SH-SY5Y (cell line): ENCODE data around the gene DGAT2.

Experiments used
- GATA2 ChIP-seq: IDR thresholded peaks from 2 replicates; pipeline ENCODE4 v1.6.1; 2011; ENCODE audit warnings: mild to moderate bottlenecking, low read depth, low read length
- GATA3 ChIP-seq: IDR thresholded peaks from 2 replicates; pipeline ENCODE4 v1.6.1; 2011; ENCODE audit warnings: low read depth, mild to moderate bottlenecking, low read length, moderate library complexity

Gene DGAT2

DNA sequence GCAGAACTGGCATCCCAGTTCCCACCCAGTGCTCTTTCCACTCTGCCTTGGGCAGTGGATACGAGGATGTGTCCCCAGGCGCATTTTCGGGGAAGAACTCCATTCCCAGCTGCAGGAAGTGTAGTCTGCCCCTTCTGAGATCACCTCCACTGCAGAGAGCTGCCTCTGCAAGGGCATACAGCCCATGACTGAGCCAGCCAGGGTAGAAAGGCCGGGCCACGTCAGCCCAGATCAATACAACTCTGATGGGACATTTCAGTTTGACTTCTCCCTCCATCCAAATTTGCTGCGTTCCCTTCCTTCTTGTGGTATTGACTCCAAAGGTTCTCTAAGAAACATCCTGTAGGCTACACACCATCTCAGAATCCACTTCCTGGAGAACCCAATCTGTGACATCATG lies 31.3 kb upstream of the DGAT2 start:
- no peak for TF ChIP-seq GATA3
- TF ChIP-seq GATA2 = no peak

- TF ChIP-seq GATA2 (no peak), GATA3 (no peak)
Observed at GRCh38 chr11:75740681-75741080, 27.9 kb upstream of the DGAT2 start.

DNA sequence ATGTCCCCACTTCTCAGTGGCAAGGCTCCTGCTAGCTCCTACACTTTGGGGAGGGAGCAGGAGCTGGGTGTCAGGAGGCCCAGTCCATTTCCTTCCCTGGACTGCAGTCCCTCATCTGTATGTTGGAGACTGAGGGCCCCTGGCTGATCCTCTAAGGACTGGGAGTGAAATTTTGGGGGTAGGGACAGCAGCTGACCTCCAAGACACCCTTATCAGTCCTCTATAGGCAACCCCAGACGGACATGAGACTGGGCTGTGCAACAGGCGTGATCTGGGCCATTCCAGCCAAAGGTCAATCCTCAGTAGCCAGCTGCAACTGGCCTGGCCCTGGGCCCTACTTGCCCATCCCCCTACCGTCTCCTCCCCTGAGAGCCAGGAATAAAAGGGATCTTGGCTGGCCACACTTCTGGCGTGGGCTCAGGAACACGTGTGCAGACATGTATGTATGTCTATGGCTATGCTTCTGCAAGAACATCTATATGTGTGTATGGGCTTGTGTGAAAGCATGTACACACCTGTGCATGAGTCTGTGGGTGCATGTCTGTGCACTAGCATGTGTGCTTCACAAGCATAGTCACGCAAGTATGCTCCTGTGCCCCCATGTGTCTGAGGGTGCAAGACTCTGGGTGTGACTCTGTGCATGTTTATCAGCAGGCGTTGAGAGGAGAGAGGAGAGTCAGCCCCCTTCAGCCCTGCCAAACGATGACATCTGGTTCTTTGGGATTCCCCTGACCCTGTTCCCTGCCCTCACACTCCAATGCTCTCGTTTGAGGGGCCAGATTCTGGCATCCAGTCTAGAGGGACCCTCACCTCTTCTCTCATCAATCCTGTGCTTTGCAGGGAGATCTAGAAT lies 24.6 kb upstream of the DGAT2 start:
- TF ChIP-seq GATA3 (no peak), GATA2 (no peak)

DNA sequence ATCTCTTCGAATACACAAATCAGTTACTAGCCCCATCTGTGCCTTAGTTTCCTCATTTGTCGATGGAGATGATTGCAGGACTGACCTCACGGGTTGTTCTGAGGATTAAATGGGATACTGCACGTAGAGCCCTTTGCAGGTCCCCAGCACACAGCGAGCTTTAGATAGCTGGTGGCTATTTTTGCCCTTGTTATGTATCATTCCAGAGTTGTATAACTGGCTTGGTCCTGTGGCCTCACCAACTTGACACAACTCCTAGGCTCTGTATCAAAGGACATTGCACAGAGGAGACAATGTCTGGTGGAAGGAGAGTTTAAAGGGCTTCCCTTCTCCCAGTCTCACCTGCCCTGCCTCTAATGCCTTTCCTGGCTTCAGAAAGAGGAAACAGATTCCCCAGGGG lies 22.8 kb upstream of the DGAT2 start:
- TF ChIP-seq GATA2 (no peak), GATA3 (no peak)

GRCh38 chr11:75757651-75758050 lies 10.9 kb upstream of the DGAT2 start:
- TF ChIP-seq GATA2 (no peak), GATA3 (no peak)

- TF ChIP-seq GATA3 = no peak
- no peak for TF ChIP-seq GATA2
Observed at GRCh38 chr11:75759832-75760231, 8.7 kb upstream of the DGAT2 start.

GRCh38 chr11:75760243-75760642 lies 8.3 kb upstream of the DGAT2 start:
- TF ChIP-seq GATA2 = no peak
- TF ChIP-seq GATA3 = no peak

GRCh38 chr11:75760710-75761493 lies 7.7 kb upstream of the DGAT2 start:
- TF ChIP-seq GATA2 (no peak), GATA3 (no peak)

DNA sequence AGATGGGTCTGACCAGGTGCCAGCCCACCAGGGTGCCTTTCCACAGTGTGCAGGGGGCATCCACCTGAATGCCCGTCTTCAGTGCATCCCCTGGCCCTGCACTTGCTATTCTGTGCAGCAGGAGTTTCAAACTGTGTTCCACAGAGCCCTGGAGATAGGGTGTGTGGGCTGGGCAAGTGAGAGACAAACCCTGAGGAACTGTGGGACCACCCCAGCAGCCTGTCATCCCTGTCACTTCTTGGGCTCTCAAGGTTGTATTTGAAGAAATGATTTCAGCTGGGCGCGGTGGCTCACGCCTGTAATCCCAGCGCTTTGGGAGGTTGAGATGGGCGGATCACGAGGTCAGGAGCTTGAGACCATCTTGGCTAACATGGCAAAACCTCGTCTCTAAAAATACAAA lies 6.4 kb upstream of the DGAT2 start:
- TF ChIP-seq GATA2 (no peak), GATA3 (no peak)

DNA sequence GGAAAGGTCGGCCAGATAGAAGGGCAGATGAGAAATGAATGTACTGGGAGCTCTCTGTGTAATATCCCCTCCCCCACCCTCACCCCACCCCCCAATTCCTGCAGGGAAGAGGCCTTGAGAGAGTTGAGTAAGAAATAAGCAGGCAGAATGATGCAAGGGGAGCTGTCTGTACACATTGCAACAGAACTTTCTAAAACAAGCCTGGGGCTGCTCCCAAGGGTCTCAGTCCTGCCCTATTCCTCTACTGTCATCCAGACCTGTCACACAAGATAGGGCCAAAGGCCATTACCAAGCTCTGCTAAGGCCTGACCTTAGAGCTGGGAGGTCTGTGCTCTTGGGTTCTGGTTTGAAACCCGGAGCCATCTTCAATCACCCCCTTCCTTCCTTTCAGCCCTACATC lies 5.7 kb upstream of the DGAT2 start:
- TF ChIP-seq GATA3 (no peak), GATA2 (no peak)

- TF ChIP-seq GATA2 (no peak), GATA3 (no peak)
Observed at GRCh38 chr11:75763846-75764245, 4.7 kb upstream of the DGAT2 start.

DNA sequence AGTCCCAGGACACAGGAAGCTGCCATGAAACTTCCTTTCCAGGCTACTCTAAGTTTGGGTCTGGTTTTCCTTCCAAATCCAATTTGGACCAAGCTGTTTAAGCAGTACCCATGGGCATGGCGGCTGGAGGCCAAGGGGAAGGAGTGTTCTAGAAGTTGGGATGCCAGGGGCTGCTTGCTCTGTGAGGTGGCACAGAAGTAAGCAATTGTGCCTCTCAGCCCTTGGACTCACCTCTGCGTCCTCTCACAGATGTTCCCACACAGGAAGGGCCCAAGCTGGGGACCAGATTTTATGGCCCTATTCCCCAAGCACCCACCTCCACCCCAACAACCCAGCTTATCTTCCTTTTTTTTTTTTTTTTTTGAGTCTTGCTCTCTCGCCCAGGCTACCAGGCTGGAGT lies 3.5 kb upstream of the DGAT2 start:
- TF ChIP-seq GATA3 (no peak), GATA2 (no peak)

- TF ChIP-seq GATA3 (no peak), GATA2 (no peak)
Observed at GRCh38 chr11:75766443-75767227, 1.9 kb upstream of the DGAT2 start.

DNA sequence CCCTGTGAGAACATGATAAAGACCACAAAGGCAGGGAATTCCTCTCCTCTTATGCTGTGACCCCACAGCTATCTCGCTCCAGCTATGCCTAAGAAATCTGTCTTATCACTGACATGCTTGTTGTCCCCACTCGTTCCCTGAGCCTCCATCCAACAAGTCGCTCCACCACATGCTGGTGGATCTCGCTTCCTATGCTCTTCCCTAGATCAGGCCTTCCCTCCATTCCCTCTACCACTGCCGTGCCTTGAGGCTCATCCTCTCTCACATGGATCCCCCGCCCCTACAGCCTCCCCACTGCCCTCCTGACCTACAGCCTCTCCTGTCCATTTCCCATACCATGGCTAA lies 1.4 kb upstream of the DGAT2 start:
- TF ChIP-seq GATA3 (no peak), GATA2 (no peak)
